ENCODE measurements around the gene NKAIN1.
"Not testable (repeated sequence)": the region's sequence is repeated elsewhere in the genome, so short reads cannot be mapped to it uniquely, and the experiment has no call there.

The NKAIN1 gene

DNA sequence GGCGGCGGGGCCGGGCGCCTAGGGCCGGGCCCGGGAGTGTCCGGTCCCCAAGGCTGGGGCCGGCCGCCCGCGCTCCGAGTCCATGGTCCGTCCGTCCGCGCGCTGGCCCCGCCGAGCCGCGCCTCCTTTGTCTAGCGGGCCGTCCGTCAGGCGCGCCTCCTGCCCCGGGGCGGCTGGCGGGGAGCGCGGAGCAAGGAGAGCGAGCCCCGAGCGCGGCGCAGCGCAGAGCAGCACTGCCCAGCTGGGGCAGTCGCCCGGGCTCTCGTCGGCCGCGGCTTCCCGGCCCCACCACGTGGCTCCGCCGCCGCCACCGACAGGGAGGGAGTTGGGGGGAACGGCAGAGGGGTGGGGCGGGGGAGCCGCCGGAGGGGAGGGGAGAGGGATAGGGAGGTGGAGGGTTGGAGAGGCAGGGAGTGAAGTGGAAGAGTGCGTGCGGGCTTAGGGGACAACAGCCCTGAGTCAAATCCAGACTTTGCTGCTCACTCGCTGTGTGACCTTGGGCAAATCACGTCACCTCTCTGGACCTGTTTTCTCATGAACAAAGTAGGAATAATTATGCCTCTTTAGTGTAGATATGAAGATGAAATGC is at the start of gene NKAIN1:
Gene NKAIN1, minus strand, starts transcription at position 235 of the 589 bp plus-strand sequence. CDS start 340 bp downstream, outside the sequence.
- DNase-seq, result peak in 1 of 3 donors; percentile 61

GRCh38 chr1:31289021-31289420 is 49.3 kb upstream of the NKAIN1 start:
- no peak for DNase-seq

GRCh38 chr1:31287791-31288190 is 48.1 kb upstream of the NKAIN1 start:
- not testable (repeated sequence) for DNase-seq

GRCh38 chr1:31282426-31282825 is 42.7 kb upstream of the NKAIN1 start:
- not testable (repeated sequence) for DNase-seq

DNA sequence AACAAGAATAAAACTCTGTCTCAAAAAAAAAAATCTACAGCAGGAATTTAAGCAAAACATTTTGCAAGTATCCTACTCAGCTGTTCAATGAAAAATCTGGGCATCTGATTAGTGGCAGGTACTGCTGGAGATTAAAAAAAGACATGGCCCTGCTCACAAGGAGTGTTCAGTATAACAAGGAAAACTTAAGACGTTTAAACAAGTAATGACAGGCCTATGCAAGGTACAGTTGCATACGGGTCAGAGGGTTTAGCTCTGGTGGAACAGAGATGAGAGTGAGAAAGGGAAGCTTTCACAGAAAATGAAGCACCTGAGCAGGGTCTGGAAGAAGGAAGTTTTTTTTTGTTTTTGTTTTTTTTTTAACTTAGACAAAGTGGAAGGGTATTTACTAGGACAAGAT is 33.9 kb upstream of the NKAIN1 start:
- no peak for DNase-seq

DNA sequence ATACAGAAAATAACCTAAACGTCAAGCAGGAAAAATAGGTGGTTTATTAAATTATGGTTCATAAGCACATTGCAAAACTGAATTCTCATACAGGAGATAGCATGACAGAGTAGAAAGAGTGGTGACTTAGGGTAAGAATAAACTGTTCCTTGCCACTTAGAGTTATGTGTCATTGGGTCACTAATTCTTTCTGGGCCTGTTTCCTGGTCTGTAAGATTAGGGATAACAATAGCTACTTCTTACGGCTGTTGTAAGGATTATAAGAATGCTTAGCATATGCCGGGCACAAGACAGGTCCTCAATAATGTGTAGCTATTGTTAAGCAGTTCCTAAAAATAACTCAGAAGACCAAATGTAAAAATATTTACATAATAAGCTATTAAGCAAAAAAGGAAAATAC is 32.7 kb upstream of the NKAIN1 start:
- no peak for DNase-seq

GRCh38 chr1:31266547-31266946 is 26.9 kb upstream of the NKAIN1 start:
- DNase-seq, result no peak

DNA sequence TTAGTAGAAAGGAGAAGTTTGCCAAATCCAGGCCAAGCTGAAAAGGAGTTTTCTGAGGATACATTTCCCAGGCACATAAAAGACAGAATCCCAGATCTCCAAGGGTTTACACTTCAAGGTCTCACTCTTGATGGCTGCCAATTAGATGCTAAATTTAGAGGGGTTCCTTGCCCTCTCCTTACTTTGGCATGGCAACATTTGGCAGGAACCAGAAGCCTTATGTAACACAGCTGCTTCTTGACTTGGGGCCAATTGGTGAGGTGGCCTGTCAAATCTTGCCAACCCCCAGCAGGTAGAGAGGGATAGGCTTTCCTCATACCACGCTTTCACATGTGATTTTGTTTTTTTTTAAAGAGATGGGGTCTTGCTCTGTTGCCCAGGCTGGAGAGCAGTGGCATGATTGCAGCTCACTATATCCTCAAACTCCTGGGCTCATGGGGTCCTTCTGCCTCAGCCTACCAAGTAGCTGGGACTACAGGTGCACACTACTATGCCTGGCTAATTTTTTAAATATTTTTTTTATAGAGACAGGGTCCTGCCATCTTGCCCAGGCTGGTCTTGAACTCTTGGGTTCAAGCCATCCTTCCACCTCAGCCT is 25.2 kb upstream of the NKAIN1 start:
- DNase-seq, result no peak

DNA sequence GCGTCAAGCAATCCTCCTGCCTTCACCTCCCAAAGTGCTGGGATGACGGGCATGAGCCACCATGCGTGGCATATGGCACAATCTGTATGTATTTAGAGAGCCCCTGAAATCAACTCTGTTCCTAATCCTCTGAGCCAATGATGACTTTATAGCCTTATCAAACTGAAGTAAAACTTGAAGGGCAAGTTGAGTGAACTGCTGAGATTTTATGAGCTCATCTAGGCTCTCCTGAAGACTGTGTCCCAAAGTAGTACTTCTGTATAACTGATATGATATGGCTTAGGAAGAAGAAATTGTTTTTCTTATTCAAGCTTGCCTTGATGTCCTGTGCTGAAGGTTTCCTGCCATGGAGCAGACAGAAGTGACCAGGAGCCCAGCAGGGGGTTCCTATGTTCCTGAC is 23.7 kb upstream of the NKAIN1 start:
- DNase-seq, result no peak

DNA sequence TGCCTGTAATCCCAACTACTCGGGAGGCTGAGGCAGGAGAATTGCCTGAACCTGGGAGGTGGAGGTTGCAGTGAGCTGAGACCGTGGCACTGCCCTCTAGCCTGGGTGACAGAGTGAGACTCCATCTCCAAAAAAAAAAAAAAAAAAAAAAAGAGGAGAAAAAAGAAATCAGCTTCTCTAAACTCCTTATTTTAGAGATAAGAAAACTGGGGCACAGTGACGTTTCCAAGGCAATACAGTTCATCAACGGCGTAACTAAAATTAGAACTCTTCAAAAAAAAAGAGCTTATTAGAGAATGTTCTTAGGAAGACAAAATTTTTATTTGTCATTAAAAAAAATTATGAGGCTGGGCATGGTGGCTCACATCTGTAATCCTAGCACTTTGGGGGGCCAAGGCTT is 22.7 kb upstream of the NKAIN1 start:
- DNase-seq, result not testable (repeated sequence)

GRCh38 chr1:31261916-31262315 is 22.2 kb upstream of the NKAIN1 start:
- no peak for DNase-seq

DNA sequence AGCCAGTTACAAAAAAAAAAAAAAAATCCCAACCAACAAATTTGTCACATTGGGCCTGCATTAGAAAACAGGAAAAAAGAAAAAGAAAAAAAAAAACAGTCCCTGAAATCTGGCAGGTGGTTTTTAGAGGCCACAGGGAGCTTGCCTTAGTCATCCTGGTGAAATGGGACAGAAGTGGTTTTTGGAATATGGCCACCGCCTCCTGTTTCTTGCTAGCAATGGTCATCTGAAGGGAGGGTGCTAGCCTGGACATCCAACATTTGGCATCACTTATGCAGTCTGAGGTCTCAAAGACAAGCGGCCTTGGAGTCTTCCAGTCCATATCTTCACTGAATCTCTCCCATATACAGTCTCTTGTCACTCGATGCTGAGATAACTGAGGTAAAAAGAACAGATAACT is 20.1 kb upstream of the NKAIN1 start:
- no peak for DNase-seq

DNA sequence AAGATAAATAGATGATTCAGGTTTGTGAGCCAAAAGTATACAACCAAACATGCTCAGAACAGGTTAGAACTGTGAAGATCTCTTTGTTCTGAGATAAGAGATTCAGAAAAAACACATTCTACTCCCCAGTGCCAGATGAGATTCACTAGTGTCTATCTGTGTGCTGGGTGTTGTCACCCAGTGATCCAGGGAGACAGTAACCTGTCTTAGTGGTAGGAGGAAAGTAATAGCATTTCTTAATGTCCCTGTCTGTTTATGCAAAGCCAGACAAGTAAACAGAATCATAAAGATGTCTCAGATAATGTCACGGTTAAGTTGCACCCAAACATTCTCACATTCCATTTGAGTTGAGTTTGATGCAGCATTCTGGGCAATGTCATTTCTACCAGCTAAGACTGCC is 18.9 kb upstream of the NKAIN1 start:
- no peak for DNase-seq

DNA sequence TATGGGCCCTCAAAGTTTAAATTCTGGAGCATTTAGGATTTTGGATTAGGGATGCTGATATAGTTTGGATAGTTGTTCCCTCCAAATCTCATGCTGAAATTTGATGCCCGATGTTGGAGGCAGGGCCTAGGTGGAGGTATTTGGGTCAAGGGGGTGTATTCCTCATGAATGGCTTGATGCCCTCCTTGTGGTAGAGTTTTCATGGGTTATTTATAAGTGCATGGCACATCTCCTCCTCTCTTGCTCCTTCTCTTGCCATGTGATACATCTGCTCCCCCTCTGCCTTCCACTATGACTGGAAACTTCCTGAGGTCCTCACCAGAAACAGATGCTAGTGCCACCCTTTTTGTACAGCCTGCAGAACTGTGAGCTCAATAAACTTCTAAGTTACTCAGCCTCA is 17.5 kb upstream of the NKAIN1 start:
- DNase-seq, result no peak

DNA sequence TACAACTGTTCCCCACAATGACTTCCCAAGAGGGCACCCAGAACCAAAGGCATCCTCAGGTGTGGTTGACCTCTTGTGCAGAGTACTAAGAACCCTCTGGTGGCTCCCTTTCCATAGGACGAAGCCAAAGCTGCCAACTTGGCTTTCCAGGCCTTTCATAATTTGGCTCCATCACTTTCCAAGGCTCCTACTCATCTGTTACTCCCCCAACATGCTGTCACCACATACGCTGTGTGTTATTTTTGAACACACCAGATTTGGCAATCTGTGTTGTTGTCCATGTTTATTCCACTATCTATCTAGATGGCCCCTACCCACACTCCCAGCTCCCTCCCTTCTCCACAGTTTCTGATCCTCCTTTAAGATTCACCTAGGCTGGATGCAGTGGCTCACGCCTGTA is 10.2 kb upstream of the NKAIN1 start:
- no peak for DNase-seq

GRCh38 chr1:31248276-31248675 is 8.6 kb upstream of the NKAIN1 start:
- no peak for DNase-seq

DNA sequence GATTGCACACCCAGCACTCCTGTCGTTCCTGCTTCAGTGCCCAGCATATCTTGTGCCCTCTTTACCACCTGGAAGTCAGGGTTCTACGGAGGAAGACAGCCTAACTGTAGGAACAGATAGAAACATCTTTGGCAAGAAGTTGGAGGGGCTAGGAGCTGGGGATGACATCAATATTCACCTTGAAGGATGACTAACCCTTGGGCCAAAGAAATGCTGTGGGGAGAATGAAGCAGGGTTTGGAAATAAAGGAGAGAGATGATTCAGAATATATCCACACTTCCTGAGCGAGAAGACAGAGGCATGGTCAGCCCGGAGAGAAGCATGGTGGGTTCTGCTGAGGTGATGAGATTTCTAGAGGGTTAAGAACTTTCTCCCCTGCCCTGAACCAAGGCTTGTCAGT is 4.6 kb upstream of the NKAIN1 start:
- no peak for DNase-seq

GRCh38 chr1:31243501-31244286 is 4.0 kb upstream of the NKAIN1 start:
- DNase-seq, result peak in 1 of 3 donors; percentile 10

GRCh38 chr1:31241321-31241720 is 1.6 kb upstream of the NKAIN1 start:
- DNase-seq, result peak in 2 of 3 donors; percentile 24 to 29

- peak in 1 of 3 donors; percentile 28 for DNase-seq
These were observed 587 bp downstream of the NKAIN1 start for GRCh38 chr1:31238986-31239613.

- peak in 1 of 3 donors; percentile 16 for DNase-seq
These were observed 1.1 kb downstream of the NKAIN1 start for GRCh38 chr1:31238612-31238985.

- no peak for DNase-seq
These were observed 4.8 kb downstream of the NKAIN1 start for GRCh38 chr1:31234870-31235269.

GRCh38 chr1:31234123-31234708 is 5.5 kb downstream of the NKAIN1 start:
- no peak for DNase-seq
